ENCODE results near the gene JARID2. TPM values are rescaled to one million over a fixed set of nuclear protein-coding genes. Genes with fewer than 3 reads are reported as not detected.

The JARID2 gene
- total and polyA plus RNA-seq, 3 donors from 2014 or later = 36.1 to 60.8 (median 53.7) TPM

DNA sequence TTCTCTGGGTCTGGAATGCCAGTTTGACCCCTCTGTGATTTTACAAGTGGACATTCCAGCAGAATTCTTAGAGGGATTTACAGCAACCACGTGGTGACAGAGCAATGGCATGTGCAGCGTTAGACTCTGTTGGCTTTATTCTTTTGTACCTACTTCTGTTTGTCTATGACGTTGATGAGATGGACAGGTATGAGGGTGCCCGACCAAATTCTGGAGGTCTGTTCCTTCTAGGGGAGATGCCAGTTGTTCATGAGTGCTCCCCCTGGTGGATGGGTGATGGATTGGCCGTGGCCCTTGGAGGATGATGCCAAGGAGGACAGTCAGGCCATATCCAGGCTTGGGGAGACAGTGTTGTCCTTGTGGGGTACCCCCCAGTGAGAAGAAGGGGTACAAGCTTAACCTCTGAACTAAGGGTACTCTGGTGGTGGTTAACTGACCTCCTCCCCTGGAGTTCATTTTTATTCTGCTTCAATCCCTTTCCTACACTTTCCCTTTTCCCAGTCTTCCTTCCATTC lies 218.4 kb downstream of the JARID2 start:
- Histone ChIP-seq H3K9me3 (no peaks in the 10 kb centered on the region), H3K4me1 (peaks cover 27% of the 10 kb centered on the region), H3K27me3 (no peaks in the 10 kb centered on the region), H3K27ac (no peak overlapping the region), H3K4me3 (no peak overlapping the region), H3K36me3 (ENCODE audit: low read depth, missing control alignments) (no peaks in the 10 kb centered on the region)
- peak; percentile 38 for DNase-seq
- TF ChIP-seq, protein P1, sequence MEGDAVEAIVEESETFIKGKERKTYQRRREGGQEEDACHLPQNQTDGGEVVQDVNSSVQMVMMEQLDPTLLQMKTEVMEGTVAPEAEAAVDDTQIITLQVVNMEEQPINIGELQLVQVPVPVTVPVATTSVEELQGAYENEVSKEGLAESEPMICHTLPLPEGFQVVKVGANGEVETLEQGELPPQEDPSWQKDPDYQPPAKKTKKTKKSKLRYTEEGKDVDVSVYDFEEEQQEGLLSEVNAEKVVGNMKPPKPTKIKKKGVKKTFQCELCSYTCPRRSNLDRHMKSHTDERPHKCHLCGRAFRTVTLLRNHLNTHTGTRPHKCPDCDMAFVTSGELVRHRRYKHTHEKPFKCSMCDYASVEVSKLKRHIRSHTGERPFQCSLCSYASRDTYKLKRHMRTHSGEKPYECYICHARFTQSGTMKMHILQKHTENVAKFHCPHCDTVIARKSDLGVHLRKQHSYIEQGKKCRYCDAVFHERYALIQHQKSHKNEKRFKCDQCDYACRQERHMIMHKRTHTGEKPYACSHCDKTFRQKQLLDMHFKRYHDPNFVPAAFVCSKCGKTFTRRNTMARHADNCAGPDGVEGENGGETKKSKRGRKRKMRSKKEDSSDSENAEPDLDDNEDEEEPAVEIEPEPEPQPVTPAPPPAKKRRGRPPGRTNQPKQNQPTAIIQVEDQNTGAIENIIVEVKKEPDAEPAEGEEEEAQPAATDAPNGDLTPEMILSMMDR (IDR thresholded peaks at IDR 0.05) = peak in 2 of 3 experiments; percentile 35 to 39
- no peak for TF ChIP-seq POLR2A (IDR thresholded peaks at IDR 0.05)
- 85 to 94% methylated on average over 5 of the region's 5 CpGs for WGBS, 2 donors
- intact Hi-C loops (cut with DNase I; ENCODE audit: low total_unique reads) = no loop called here

DNA sequence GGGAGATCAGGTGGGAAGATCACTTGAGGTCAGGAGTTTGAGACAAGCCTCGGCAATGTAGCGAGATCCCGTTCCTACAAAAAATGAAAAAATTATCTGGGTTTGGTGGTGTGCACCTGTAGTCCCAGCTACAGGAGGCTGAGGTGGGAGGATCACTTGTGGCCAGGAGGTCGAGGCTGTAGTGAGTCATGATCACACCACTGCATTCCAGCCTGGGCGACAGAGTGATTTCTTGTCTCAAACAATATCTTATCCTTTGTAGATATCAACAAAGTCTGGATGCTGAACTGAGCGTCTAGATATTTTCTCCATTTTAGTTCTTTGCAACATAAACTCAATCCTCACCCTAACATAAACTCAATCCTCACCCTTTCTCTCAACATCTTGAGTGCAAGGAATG lies 219.3 kb downstream of the JARID2 start:
- peaks cover 18% of the 10 kb centered on the region for H3K4me1 ChIP-seq
- WGBS, 2 donors = 62 to 68% methylated on average over 6 of the region's 6 CpGs
- no peak overlapping the region for H3K4me3 ChIP-seq
- DNase-seq = no peak
- H3K27ac ChIP-seq = no peak overlapping the region
- no peak for TF ChIP-seq POLR2A (IDR thresholded peaks at IDR 0.05)
- TF ChIP-seq, protein P1 (IDR thresholded peaks at IDR 0.05) = no peak
- intact Hi-C loops (cut with DNase I; ENCODE audit: low total_unique reads) = no loop called here
- H3K36me3 ChIP-seq (ENCODE audit: low read depth, missing control alignments) = no peaks in the 10 kb centered on the region
- H3K9me3 ChIP-seq = no peaks in the 10 kb centered on the region
- H3K27me3 ChIP-seq = no peaks in the 10 kb centered on the region

DNA sequence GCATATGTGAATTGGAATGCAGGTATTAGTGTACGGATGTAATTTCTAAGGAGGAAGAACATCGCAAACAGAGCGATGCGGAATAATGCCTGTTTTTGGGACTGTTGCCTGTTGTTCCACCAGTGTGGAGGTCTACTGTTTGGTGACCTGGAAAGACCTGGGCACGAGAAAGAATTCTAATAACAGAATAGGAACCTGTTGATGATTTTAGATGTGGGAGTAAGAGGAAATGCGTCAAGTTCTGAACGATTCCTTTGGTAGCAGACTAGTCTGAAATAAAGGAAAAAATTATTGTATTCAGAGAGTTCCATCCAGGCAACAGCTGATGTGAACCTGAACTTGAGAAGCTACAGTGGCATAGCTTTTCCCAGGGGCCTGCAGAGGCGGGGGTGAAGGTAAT lies 224.9 kb downstream of the JARID2 start:
- H3K4me1 ChIP-seq = peaks cover 8% of the 10 kb centered on the region
- no peaks in the 10 kb centered on the region for H3K36me3 ChIP-seq (ENCODE audit: low read depth, missing control alignments)
- 85 to 92% methylated on average over 8 of the region's 8 CpGs for WGBS, 2 donors
- no peaks in the 10 kb centered on the region for H3K9me3 ChIP-seq
- TF ChIP-seq POLR2A (IDR thresholded peaks at IDR 0.05) = no peak
- TF ChIP-seq, protein P1 (IDR thresholded peaks at IDR 0.05) = no peak
- DNase-seq = no peak
- no peaks in the 10 kb centered on the region for H3K27me3 ChIP-seq
- no peak overlapping the region for H3K4me3 ChIP-seq
- no peak overlapping the region for H3K27ac ChIP-seq
- intact Hi-C loops (cut with DNase I; ENCODE audit: low total_unique reads) = no loop called here

DNA sequence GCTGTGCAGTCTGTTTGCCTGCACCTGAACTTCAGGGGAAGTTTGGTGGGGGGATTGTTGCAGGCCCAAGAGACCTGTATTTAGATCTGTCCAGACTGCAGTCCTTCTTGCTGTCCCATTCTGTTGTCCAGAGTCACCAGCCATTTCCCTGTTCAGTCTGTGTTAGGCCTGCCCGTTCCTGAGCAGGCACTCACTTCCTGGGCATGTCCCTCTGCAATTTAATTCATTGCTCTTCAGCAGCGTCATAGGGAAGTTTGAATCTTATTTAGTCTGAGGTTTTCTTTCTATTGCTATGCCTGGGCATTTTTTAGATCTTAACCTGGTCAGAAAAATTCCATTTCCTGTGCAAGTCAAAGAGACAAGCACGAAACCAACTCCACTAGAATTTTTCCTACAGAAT lies 226.8 kb downstream of the JARID2 start:
- Histone ChIP-seq H3K4me3 (no peak overlapping the region), H3K27ac (no peak overlapping the region), H3K27me3 (no peaks in the 10 kb centered on the region), H3K36me3 (ENCODE audit: low read depth, missing control alignments) (no peaks in the 10 kb centered on the region), H3K9me3 (no peaks in the 10 kb centered on the region), H3K4me1 (peaks cover 11% of the 10 kb centered on the region)
- TF ChIP-seq POLR2A (IDR thresholded peaks at IDR 0.05) = no peak
- TF ChIP-seq, protein P1 (IDR thresholded peaks at IDR 0.05) = no peak
- intact Hi-C loops (cut with DNase I; ENCODE audit: low total_unique reads) = no loop called here
- WGBS, 2 donors = 74 to 89% methylated on average over 3 of the region's 3 CpGs
- no peak for DNase-seq

DNA sequence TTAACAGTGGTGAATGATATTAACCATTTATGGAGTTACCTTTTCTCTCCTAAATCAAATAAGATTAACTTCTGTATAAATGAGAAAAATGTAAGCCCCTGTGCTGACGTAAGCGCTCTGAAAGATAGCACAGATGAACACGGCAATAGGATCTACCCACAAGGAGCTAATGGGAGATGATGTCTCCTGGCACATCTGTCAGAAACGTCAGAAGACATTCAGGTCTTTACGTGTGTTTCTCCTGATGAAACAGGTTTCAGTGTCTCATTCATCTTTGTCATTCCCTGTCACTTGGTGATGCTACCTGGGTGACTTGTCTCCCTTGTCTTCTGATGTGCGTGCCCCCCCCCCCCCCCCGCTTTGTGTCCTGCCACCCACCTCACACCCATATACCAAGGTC lies 227.3 kb downstream of the JARID2 start:
- Histone ChIP-seq H3K9me3 (no peaks in the 10 kb centered on the region), H3K4me1 (peaks cover 11% of the 10 kb centered on the region), H3K27me3 (no peaks in the 10 kb centered on the region), H3K27ac (peak overlapping the region in 1 of 2 donors; percentile 63), H3K36me3 (ENCODE audit: low read depth, missing control alignments) (no peaks in the 10 kb centered on the region), H3K4me3 (no peak overlapping the region)
- intact Hi-C loops (cut with DNase I; ENCODE audit: low total_unique reads) = no loop called here
- WGBS, 2 donors = 66 to 80% methylated on average over 7 of the region's 7 CpGs
- TF ChIP-seq, protein P1 (IDR thresholded peaks at IDR 0.05) = no peak
- TF ChIP-seq POLR2A (IDR thresholded peaks at IDR 0.05) = no peak
- DNase-seq = no peak

Data from testis (tissue), 3 donors.